HG02588 (cell line): ENCODE measurements around the gene MXD4.

Experiments
- ATAC-seq: cut with Tn5 transposase; IDR thresholded peaks from one replicate; pipeline ENCODE4 v1.9.1; 2021; ENCODE audit warnings: mild to moderate bottlenecking, moderate library complexity; ENCODE audit not compliant: unreplicated experiment

The MXD4 gene

DNA sequence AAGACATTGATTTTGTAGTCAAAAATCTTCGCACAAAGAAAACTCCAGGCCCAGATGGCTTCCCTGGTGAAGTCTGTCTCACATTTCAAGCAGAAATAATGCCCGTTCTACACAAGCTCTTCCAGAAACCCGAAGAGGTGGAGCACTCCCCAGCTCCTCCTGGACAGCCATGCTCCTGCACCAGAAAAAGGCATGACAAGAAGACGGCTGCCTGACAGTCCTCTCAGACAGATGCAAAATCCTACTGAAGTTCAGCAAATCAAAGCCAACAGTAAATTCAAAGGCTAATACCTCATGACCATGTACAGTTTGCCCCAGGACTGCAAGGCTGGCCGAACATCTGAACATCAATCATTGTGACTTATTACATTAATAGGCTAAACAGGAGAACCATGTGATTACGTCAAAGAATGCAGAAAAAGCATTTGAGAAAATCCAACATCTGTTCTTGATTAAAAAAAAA lies 30.8 kb upstream of the MXD4 start:
- no peak for ATAC-seq

DNA sequence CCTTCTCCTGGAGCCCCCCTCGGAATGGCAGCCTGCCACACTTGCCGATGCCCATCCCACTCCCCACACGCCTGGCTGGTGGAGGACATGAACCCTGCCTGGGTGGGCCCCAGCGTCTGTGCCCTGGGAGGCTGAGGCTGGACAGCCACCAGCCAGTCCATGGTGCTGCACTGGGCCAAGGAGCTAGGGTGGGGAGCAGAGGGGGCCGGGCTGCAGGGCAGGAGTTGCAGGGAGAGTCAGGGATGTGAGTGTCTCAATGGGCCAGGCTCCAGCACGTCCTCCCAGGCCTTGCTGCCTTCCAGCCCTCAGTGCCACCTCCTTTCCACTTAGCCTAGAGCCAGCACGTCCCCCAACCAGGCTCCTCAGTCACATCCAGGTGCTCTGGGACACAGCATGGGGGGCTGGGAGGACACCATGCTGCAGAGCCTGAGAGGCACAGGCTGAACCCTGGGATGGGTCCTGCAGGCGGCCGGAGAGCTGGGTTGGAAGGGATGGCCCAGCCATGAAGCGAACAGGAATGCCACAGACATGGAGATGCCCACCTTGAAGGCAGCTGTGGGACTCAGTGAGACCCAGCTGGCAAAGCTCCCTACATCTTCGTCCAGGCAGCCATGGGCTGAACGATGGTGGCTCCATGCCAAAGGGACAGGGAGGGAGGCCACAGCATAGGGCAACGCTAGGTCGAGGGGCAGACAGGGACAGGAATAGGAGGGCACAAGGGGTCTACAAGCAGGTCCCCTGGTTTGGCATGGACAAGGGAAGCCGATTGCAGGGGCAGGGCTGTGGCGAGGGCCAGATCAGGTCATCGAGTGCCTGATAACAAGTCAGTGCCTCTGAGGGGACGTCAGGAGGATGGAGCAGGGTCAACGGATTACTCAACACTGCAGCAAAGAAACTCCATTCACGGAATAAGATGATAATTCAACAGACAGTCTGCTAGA lies 30.1 kb upstream of the MXD4 start:
- ATAC-seq = no peak

DNA sequence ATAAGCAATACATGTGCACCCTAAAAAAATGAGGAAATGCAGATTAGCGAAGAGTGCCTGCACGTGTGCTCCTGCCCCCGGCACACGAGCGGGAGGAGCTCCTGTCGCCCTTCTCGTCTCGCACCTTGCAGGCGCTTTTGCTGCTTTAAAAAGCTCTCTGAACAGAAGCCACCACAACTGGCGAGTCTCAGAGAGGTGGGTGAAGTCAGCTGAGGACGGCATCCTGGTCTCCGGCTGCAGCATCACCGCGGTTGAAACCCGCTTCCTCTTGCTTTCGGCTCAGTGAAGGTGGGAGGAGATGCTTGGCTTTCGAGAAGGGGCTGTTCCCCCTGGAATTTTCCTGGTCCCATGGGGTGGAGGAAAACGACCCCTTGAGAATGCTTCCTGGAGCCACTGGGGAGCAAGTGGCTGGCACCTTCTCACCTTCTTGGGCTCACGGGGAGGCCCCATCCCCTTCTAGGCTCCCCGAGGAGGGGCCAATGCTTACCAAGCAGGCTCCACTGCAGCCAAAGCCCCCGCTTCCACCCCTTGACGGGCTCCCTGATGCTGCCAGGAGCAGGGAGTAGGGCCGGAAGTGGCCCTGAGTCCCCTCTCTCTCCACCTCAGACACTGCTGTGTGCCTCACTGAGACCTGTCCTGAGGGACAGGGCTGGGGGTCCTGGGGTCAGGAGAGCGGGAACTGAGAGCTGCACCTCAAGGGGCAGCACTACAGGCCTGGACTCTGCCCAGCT lies 29.2 kb upstream of the MXD4 start:
- no peak for ATAC-seq

DNA sequence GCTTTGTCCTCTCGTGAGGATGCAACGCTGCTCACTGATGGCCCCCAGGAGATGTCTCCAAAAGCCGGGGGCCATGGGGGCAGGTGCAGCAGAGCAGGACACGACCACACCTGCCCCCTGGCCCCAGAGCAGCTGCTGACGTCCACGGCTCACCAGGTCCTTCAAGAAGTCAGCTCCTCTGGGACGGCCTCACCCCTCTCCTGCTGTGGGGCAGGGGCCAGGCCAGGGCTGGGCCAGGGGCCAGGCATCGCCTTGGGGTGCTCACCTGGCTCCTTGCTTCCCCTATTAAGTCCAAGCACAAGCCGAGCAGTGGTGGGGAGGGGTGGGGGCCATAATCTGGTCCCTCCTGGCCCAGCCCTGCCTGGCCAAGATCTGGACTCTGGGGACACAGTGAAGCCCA lies 28.6 kb upstream of the MXD4 start:
- no peak for ATAC-seq

DNA sequence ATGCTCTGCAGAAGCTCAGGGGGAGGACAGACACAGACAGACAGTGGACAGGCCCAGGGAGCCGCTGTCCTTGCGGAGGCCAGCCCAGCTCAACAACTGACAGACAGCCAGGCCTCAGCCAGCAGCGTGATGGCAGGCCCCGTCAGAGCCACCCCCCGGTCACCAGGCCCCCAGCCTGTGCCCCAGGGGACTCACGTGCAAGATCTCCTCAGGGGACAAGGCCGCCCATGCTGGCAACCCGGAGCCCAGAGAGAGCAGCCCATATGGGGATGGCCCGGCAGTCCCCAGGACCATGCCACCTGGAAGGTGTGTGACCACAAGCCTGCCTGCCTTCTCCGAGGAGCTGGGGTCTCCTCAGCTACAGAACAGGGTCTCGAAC lies 28.0 kb upstream of the MXD4 start:
- no peak for ATAC-seq

DNA sequence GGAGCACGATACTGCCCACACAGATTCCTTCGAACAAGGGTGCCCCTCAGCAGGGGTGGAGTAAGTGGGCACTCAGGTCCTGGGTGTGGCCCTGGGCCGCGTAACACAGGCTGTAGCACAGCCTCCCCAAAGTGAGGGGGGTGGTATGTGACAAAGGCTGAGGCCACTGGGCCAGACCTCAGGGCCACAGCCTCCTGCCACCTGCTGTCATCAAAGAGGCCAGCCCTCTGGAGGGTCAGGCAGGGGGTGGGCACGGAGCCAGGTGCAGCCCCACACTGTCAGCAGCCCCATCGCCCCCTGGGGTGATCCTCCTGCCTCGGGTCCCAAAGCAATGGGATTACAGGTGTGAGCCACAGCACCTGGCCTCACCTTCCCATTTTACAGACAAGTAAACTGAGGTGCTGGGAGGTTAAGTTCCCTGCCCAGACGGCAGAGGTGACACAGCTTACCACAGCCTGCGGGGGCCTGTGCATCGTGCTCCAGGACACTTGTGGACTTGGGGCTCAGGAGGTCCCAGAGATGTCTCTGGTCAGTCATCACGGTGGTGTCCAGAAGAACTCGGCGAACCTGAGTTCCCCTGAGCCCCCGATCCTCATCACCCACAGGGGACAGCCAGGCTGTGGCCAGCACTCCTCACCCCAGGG lies 27.5 kb upstream of the MXD4 start:
- ATAC-seq = no peak

DNA sequence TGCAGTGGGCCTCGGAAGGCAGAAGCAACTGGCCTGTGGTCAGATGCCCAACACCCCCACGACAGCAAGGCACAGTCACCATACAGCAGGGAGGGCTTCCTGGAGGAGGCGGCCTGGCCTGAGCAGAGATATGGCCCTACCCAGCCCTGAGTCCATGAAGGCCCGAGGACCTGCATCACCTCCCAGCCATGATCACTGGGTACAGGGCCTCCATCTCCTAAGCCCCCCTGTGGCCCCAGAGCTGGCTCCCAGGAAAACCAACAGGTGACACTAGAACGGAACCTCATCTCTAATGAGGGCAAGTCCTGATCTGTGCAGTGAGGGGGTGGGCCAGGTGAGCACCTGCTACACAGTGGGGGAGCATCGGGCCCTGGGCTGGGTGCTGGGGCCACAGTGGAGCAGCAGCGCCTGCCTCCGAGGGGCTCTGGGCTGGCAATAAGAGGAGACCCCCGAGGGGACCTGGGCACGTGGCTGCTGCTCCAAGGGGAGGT lies 26.2 kb upstream of the MXD4 start:
- ATAC-seq = no peak

DNA sequence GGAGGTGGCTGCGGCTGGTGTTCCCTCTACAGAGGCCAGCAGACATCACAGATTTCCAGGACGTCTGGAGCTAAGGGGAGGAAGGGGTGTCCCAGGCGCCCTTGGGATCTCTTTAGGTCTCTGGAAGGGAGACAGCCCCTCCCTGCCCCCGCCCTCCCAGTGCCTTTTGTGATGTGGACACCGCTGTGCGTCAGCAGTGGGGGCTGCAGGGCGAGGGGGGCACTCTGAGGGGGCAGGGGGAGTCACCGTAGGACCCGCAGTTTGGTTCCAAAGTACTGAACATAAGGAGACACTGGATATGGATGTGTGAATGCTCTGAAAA lies 25.6 kb upstream of the MXD4 start:
- no peak for ATAC-seq

DNA sequence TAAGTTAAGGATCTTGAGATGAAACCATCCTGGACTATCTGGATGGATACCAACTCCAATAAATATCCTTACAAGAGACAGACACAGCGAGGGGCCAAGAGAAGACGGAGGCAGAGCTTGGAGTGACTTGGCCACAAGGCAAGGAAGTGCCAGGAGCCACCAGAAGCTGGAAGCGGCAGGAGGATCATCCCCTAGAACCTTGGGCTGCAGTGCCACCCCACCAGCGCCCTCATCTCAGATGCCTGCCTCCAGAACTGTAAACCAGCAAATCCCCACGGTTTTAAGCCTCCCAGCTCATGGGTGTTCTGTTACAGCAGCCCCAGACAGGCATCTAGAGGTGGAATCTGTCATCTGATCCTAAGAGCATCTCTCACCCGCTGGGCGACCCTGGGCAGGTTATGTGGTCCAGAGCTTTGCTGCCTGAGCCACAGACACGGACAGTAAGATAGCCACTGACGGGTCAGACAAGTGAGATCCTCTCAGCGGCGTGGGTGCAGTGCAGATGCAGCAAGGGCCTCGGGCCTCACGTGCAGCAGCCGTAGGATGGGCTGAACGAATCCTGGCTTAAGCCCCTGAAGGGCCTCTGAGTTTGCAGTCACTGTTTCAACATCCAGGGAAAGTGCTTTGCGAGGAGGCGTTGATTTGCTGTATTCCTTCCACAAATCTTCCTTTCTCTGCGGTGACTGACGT lies 25.1 kb upstream of the MXD4 start:
- ATAC-seq = no peak

DNA sequence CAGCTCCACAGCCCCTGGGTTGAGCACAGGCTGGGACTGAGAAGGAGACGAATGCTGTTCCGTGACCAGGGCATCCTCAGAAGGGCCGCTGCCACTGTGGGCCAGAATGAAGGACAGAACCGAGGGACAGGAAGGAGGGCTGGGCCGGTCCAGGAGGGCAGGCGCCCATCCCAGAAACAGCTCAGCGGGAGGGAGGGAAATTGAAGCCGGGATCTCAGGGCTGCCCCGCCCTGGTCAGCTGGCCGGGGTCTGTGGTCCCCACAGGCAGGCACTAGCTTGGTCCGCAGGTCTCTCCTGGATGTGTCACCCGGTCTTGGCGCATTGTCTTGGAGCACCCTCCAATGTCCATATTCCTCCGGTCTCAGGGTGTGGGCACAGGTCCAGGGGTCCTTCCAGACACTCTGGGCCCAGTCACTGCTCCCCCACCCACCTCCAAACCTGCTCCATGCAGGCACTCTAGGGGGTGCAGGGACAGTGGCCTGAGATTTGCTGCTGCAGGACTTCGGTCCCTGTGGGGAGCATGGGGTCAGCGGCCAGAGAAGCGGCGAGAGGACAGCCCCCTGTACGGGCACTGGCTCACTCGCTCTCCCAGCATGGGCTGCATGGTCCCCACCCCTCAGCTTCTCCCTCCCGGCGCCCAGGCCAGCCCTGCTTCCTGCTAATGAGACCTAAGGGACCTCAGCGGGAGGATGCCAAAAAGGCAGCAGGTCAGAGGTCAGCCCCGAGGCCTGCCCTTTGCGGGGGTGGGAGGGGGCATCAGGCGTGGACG lies 23.9 kb upstream of the MXD4 start:
- no peak for ATAC-seq

DNA sequence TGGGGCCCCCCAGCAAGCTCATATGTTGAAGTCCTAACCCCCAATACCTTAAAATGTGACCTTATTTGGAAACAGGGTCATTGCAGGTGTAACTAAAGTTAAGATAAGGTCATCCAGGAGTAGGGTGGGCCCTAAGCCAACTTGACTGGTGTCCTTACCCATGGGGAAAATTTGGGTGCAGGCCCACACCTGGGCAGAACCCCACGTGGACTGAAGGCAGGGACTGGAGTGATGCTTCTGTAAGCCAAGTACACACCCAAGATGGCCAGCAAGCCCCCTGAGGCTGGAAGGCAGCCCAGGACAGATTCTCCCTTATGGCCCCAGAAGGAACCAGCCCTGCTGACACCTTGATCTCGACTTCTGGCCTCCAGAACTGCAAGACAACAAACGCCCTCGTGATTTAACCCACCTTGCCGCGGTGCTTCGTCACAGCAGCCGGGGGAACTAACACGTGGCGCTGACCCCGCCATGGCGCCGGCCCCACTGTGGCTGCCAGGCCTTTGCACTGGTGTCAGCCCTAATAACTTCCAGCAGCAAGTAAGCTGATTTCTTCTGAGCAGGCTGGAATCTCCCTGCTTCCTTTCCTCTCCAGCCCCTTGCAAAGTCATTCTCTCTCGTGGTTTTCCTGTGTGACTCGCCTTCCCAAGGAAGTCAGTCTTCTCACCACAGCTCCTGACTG lies 23.2 kb upstream of the MXD4 start:
- ATAC-seq = no peak

DNA sequence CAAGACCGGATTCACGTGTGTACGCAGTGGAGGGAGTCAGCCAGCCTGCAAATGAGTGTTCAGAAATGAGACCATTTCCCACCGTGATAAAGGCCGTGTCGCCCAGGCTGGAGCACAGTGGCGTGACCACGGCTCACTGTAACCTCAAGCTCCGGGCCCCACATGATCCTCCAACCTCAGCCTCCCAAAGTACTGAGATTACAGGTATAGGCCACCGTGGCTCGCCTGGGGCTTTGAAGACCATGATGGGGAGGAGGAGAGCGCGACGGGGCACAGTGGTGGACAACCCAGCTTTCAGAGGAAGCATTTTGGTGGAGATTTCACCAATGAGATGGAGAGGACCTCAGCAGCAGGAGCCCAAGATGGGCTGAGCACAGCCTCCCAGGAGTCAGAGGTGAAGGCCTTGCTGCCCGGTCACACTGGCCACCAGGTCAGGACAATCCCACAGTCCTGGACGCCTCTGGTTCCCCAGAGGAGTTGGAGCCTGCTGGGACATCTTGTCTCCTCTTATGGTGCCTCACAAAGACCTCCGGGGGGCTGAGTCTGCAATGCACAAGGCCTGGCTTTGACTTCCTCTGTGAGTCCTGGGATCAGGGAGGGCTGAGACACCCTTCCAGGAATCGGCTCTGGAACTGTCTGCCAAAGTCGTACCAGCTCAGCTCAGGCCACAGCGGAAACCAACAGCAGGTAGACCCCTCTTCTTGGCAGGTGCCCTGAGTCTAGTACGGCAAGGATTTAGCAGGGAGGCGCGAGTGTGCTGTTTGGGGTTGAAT lies 22.4 kb upstream of the MXD4 start:
- ATAC-seq = no peak

DNA sequence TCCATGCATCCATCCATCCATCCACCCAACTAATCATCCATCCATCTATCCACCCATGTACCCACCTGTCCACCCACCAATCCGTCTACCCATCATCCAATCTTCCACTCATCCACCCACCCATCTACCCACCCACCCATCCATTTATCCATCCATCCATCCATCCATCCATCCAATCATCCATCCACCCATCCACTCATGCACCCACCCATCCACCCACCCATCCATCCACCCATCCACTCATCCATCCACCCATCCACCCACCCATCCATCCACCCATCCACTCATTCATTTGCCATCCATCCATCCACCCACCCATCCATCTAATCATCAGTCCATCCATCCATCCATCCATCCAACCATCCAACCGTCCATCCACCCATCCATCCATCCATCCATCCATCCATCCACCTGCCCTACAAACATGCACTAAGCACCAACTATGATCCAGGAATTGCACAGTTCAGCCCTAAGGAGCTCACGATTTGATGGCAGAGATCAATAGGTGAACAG lies 21.3 kb upstream of the MXD4 start:
- ATAC-seq = no peak

DNA sequence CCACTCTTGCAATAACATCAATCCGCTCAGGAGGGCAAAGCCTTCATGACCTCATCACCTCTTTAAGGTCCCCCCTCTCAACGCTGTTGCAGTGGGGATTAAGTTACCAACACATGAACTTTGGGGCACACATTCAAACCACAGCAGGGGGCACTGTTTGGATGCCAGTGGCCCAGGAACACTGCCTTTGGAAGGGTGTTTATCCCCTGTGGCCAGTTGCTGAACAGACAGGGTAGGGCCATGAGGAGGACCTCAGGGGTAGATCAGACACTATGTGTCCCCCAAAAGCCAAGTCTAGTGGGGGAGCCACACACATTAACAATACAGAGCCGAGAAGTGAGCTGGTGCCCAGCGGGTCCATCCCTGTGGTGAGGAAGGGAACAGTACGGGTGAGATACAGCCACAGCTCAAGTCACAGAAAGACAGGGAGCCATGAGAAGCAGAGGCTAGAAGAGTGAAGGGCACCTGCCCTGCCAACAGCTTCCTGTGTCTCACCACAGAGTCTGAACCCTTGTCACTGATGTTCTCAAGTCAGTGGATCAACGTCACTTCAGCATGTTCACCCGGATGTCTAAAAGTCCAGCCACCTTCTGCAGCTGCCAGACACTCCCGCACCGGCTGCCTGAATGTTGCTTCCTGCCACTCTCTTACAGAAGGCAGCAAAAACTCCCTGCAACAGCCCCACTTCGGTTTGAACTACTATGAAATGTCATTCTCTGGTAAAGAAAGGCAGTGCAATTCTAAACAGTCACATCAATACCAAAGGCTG lies 19.9 kb upstream of the MXD4 start:
- peak; percentile 62 for ATAC-seq

DNA sequence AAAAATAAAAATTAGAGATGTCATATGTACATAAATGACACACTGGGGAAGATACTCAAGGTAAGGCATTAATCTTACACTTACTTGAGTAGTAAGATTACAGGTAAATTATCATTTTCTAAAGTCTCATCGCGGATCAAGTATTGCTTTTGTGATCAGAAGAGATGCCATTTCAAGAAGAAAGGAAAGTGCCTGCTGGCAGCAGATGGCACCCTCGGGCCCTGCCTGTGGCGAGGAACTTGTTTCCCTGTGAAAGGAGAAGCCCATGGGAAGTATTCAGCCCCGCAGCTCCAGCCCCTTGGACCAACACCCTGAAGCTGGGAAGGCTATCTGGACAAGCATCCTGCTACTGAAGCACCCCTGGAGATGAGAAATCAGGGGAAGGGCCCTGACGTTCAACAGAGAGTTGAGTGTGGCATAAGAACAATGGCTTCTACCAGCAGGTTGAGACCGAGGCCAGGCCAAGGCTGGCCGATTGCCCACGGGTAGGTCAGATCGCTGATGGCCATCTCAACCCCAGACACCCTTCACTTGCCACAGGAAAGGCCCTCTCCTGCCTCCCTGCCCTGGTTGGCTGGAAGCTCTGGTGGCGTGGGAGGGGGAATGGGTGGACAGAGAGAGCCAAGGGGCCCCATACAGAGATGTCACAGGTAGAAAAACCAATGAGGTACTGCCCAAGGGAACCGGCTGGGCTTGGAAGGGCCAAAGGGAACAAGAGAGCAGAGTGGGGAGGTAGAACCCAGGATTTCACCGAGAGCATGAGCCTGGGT lies 18.8 kb upstream of the MXD4 start:
- ATAC-seq = no peak

DNA sequence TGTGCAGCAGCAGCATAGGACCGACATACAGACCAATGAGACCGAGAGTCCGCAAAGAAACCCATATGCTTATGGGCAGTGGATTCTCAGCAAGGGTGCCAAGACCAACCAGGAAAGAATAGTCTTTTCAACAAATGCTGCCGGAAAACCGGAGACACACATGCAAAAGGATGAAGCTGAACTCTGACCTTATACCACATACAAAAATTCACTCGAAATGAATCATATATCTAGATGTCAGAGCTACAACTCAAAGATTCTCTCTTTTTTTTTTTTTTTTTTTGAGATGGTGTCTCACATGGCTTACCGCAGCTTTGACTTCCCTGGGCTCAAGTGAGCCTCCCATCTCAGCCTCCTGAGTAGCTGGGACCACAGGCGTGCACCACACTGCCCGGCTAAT lies 16.0 kb upstream of the MXD4 start:
- no peak for ATAC-seq

DNA sequence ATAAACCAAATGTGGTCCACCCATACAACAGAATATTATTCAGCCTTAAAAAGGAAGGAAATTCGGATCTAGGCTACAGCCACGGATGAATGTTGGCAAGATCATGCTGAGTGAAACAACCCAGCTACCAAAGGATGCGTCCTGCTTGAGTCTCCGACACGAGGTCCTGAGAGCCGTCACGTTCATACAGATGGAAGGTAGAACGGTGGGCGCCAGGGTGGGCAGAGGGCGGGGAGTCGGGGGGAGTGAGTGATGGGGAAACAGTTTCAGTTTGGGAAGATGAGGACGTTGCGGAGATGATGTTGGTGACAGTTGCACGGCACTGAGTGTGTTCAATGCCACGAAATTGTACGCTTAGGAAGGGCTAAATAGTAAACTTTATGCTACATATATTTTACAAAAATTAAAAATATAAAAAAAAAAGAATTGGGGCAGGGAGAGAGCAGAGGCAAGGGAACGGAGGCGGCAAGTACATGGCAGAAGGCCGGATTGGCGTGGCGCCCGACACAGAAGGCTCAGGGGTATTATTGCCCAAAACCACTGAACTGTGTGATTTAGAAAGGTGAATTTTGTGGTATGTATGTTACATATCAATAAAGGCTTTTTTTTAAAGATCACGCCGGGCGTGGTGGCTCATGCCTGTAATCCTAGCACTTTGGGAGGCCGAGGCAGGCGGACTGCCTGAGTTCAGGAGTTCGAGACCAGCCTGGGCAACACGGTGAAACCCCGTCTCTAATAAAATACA lies 14.8 kb upstream of the MXD4 start:
- no peak for ATAC-seq
